ENCODE measurements around the gene ADISSP.

The ADISSP gene

GRCh38 chr20:3735768-3736167 lies 31.8 kb downstream of the ADISSP start:
- no peak for DNase-seq

- no peak for DNase-seq
Observed at GRCh38 chr20:3734111-3734843, 33.3 kb downstream of the ADISSP start.

GRCh38 chr20:3733119-3733995 lies 34.2 kb downstream of the ADISSP start:
- DNase-seq = no peak

GRCh38 chr20:3732327-3733118 lies 35.0 kb downstream of the ADISSP start, which contains the start of gene HSPA12B:
Gene HSPA12B, plus strand, starts transcription at chr20:3732685. Its CDS starts 5,990 bp downstream, at chr20:3738675.
- DNase-seq = no peak

GRCh38 chr20:3731944-3732326 lies 35.6 kb downstream of the ADISSP start:
- DNase-seq = no peak

- DNase-seq = no peak
Observed at GRCh38 chr20:3730803-3731672, 36.5 kb downstream of the ADISSP start.

- DNase-seq = no peak
Observed at GRCh38 chr20:3729811-3730540, 37.6 kb downstream of the ADISSP start.

GRCh38 chr20:3729378-3729777 lies 38.2 kb downstream of the ADISSP start:
- no peak for DNase-seq

GRCh38 chr20:3728876-3729275 lies 38.7 kb downstream of the ADISSP start:
- no peak for DNase-seq

- no peak for DNase-seq
Observed at GRCh38 chr20:3728354-3728753, 39.2 kb downstream of the ADISSP start.

GRCh38 chr20:3727401-3728021 lies 40.0 kb downstream of the ADISSP start:
- DNase-seq = no peak

- DNase-seq = no peak
Observed at GRCh38 chr20:3724356-3724755, 43.2 kb downstream of the ADISSP start.

GRCh38 chr20:3723284-3723683 lies 44.3 kb downstream of the ADISSP start:
- DNase-seq = no peak

GRCh38 chr20:3721912-3722311 lies 45.6 kb downstream of the ADISSP start:
- DNase-seq = no peak

- no peak for DNase-seq
Observed at GRCh38 chr20:3720626-3721025, 46.9 kb downstream of the ADISSP start.

GRCh38 chr20:3720068-3720467 lies 47.5 kb downstream of the ADISSP start:
- no peak for DNase-seq

- no peak for DNase-seq
Observed at GRCh38 chr20:3719046-3719445, 48.5 kb downstream of the ADISSP start.

- DNase-seq = peak in 1 of 2 donors; percentile 3
Observed at GRCh38 chr20:3716195-3716834, 51.2 kb downstream of the ADISSP start.

- no peak for DNase-seq
Observed at GRCh38 chr20:3714092-3714491, 53.5 kb downstream of the ADISSP start.

- peak in 1 of 2 donors; percentile 16 for DNase-seq
Observed at GRCh38 chr20:3712279-3712873, 55.2 kb downstream of the ADISSP start, which contains the start of gene SIGLEC1. Gene SIGLEC1, minus strand, starts transcription at chr20:3712600. Its CDS starts 5,472 bp downstream, at chr20:3707128.

All from bone marrow (tissue), 2 donors.